NCI-H1436 (cell line): Measurements from ENCODE around the gene PTGER1.

Source experiments
- DNase-seq: peaks from one replicate; lab custom pipeline; 2025; lab: John Stamatoyannopoulos, UW

Gene PTGER1

DNA sequence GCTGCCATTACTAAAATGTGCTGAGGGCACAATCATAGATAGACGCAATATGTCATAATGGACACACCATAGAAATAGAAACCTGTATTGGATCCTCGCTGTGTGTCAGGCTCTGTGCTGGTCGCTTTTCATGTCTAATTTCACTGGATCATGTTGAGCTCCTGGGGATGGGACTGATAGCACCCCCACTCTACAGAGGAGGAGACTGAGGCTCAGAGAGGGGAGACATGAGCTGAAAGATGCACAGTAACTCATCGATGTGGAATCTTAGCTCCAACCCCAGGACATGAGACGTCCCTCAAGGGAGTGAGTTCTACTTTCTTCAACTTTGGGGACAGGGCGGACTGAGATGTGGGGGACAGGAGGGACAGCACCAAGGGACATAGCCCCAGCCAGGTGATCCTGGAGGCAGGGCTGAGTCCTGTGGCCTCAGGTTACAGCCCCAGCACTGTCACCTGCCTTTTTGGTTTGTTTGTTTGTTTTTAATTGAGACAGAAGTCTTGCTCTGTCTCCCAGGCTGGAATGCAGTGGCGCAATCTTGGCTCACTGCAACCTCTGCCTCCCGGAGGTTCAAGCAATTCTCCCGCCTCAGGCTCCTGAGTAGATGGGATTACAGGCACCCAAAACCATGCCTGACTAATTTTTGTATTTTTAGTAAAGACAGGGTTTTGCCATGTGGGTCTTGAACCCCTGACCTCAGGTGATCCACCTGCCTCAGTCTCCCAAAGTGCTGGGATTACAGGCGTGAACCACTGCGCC is 27.4 kb upstream of the PTGER1 start:
- DNase-seq: no peak

DNA sequence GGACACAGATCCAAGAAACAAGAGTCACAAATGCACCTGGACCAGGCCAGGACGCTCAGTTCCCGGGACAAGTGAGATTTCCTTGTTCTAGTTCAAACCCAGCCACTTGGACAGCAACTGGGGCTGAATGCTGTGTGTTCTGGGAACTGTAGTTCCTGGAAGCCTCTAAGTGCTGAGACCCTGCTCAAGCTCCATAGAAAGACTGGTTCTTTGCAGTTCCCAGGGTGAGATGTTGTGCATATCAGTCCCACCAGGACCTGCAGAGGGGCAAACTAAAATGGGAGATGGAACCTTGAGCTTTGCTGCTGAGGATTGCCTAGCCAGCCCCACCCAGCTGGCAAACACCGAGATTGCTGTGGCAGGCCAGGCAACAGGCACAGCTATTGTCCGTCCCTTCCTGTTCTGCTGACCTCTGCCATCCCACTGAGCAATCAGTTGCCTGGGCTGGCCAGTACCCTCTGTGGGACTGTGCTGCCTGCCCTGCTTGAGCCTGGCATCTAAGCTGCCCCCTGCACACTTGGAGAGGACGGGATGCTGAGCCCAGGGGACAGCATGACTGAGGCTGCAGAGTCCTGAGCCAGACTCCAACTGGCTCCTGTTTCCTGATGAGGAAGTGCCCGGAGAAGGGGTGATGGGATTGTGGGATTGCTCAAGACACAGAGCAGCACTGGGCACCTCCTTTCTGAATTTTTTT is 22.2 kb upstream of the PTGER1 start:
- no peak for DNase-seq

DNA sequence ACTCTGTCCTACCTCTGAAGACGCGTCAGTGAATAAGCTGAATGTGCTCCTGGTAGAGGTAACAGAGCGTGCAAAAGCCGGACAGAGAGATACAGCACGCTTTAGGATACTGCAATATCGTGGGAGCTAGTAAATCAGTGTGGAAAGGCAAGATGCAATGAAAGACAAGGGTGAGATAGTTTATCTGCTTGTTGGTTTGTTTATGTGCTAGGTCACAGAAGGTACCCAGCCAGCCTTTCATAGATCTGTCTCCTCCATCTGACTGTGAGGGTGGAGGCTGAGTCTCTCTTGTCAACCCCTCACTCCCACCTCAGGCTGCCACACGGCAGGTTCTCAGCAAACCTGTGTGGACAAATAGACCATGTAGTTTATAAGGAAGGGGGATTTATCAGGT is 21.7 kb upstream of the PTGER1 start:
- DNase-seq: no peak

DNA sequence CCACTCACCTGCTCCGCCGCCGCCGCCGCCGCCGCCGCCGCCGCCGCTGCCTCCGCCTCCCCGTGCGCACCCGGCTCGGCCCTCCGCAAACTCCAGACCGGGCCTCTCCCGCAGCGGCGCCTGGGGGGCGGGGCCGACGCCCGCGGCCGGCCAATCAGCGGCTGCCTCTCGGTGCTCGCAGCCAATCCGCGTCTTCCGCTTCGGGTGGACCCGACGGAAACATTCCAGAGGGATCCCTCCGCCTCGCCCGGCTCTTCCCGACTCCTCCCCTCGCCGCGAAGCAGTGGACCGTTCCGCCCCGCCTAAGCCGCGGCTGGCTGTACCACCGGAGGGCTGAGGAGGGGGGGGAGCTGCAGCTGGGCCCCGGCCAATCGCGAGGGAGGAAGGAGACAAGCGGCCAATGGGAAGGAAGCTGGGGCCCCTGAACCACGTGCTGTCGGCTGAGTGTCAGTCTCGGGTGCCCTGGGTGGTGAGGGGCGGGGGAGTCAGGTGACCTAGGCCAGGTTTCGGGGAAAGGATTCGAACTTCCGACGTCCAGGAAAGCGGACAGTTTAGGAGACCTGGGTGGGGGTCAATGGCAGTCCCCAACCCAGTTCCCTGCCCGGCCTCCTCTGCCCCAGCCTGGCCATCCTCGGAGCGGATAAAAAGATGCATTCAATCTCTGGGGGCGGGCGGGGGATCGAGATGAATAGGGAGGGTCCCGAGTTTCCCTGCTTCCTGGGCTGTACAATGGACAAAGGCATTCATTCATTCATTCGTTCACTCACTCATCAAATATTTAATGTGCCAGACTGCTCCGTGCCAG is 21.1 kb upstream of the PTGER1 start, which contains the start of gene GIPC1:
TSS of gene GIPC1 (minus strand) at position 99 of the 805 bp plus-strand sequence. CDS start 13,151 bp downstream, outside the sequence.
- peak; percentile 97 for DNase-seq

DNA sequence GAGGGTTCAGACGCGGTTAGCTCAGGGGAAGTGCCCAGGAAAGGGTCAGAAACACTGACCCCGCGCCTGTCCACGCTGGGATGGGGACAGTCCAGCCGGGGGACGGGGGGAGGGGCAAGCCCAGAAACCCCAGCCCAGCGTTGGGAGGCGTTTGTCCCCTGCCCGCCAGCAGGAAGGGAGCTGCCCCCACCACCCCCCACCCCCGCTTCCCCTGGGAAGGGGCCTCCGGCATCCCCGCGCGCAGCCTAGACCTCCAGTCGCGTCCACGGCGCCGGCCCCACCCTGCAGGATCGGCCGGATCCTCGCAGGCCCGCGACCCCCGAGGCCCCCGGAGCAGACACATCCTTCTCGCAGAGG is 20.5 kb upstream of the PTGER1 start:
- no peak for DNase-seq

DNA sequence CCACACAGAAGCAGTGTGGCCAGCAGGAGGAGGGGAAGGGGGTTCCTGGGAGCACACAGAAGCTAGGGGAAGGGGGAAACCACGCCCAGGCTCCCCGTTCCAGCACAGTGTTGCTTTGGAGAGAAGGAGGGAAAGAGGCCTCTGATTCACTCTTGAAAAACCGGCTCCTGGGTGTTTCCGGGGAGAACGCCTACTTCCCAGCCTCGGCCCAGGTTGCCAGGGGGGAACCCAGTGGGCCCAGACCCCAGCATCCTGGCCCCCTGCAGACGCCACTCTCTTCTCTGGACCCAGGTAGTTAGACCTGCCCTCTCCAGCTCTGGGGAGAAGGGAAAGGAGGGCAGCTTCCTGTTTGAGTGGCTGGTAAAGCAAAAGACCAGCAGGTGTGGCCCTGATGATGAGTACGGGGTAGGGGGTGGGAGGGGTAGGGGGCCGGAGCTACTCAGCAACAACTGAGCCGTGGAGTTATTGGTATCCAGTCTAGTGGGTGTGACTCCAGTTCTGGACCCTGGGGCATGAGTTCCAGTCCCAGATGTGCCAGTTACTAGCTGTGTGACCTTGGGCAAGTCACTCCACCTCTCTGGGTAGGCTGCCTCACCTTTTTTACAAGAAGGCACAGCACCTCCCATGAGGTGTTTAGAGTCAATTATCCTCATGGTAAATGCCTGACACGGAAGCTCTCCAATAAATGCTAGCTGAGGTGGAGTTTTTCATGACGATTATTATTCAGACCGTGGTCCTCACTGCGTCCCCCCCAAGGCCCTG is 19.9 kb upstream of the PTGER1 start:
- DNase-seq: no peak

DNA sequence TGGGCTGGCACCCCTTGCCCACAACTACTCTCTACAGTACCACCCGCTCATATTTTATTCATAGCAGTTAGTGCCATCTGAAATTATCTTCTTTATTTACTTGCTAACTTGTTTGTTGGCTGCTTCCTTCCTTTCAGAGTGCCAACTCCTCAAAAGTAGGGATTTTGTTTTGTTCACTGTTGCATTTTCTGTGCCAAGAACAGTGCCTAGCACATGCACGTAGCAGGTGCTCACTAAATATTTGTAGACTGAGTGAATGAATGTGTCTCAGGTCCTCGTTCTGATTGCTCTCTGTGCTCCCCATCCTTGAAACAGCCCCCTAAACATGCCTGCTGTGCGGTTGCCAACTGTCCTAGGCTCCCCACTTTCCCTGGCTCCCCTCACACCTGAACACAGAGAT is 19.3 kb upstream of the PTGER1 start:
- DNase-seq: no peak

DNA sequence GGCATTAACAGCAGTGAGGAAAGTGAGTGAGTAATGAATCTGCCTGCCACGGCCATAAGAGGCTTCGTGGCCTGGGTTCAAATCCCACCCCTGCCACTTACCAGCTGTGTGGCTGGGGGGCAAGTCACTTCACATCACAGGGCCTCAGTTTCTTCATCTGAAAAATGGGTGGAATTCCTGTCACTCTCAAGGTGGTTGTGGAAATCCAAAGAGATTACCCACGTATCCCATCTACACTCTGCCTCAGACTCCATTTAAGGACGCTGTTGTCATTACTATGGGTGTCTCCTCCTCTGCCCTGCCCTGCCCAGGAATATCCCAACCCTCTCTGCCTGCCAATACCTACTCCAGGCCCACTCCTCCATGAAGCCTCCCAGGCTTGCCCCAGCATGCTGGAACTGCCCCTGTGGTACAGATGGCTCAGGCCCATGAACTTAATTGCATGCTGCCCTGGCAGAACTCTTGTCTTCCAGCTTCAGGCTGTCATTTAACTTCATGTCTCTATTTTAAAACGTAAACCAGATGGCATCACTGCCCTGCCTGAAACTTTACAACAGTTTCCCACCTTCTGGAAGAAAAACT is 17.7 kb upstream of the PTGER1 start:
- DNase-seq: no peak

DNA sequence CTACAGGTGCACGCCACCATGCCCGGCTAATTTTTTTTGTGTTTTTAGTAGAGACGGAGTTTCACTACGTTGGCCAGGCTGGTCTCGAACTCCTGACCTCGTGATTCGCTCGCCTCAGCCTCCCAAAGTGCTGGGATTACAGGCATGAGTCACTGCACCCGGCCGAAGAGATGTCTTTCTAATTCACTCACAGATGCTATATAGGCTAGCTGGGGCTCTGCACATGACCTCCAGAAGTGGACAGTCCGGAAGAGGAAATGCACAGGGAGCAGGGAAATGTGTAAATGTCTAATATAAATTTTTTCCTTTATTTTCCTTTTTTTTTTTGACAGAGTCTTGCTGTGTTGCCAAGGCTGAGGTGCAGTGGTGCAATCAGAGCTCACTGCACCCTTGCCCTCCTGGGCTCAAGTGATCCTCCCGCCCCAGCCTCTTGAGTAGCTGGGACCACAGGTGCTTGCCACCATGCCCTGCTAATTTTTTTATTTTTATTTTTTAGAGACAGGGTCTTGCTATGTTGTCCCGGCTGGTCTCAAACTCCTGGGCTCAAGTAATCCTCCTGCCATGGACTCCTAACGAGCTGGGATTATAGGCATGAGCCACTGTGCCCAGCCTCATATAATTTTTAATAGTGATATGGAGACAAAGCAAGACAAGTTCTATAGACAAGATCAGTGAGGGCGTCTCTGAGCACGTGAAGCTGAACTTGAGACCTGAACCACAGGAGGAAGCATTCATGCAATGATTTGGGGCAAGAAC is 12.4 kb upstream of the PTGER1 start:
- no peak for DNase-seq

DNA sequence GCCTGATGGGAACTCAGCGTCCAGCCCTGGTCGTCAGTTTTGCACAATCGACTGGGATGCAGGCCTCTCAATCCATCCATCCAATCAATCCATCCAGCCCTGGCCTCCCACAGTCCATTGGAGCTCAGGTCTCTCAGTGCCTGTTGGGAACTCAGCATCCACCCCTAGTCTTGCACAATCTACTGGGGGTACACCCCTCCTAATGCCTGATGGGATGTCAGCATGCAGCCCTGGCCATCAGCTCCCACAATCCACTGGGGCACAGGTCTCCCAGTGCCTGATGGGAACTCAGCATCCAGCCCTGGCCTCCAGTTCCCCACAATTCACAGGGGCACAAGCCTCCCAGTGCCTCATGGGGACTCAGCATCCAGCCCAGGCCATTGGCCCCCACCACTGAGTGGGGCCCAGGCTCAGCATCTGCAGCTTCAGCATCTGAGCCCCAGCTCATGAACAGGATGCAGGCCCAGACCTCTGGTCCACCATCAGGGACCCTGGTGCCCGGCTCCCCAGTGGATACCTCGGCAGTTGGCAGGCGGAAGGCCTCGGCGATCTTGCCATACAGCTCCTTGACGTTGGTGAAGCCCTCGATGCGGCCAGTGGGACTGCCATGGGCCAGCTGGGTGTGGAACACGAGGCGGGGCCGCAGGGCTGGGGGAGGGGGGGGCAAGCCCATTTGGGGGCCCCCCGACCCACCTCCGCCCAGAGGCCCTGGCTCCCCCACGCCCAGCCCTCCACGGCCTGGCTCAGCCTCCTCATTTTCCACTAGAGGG is 7.2 kb upstream of the PTGER1 start:
- DNase-seq: no peak

DNA sequence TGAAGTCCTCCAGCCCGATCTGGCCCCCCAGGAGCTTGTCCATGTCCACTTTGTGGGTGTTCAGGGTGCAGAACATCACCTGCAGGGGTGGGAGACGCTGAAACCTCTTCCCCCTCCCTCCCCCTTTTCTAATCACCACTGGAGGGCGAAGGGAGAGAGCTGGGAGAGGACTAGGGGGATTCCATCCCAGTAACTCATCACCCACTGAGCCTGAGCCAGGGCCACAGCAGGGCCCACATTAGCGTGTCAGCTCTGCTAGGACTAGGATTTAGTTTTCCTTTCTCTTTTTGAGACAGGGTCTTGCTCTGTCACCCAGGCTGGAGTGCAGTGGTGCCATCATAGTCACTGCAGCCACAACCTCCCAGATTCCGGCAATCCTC is 5.5 kb upstream of the PTGER1 start:
- no peak for DNase-seq

DNA sequence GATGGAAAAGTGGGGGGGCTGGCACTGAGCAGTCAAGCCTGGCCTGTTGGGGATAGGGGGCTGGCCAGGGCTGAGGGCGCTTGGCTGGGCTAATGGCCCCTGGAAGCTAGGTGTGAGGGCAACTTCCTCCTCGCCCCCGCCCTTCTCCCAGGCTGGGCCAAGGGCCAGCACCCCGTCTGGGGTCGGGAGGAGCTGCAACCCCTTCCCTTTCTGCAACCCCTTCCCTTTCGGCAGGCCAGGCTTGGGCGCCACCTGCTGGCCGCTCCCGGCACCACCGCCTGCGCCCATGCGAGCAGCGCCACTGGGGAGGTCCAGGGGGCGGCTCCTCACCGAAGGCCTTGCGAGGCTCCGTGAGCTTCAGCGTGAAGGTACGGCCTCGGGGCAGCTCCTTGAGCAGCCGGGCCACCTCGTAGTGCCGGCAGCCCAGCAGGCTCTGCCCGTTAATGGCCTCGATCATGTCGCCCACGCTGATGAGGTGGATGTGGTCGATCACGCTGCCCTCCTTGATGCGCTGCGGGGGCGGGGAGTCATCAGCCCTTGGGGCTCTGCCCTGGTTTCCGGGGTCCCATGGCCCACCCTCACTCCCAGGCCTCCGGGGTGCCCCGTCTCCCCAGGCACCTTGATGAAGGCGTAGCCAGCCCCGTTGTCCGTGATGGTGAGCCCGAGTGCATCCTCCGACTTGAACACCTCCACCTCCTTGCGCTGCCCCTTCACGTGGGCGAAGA is 5.0 kb upstream of the PTGER1 start:
- DNase-seq: no peak

DNA sequence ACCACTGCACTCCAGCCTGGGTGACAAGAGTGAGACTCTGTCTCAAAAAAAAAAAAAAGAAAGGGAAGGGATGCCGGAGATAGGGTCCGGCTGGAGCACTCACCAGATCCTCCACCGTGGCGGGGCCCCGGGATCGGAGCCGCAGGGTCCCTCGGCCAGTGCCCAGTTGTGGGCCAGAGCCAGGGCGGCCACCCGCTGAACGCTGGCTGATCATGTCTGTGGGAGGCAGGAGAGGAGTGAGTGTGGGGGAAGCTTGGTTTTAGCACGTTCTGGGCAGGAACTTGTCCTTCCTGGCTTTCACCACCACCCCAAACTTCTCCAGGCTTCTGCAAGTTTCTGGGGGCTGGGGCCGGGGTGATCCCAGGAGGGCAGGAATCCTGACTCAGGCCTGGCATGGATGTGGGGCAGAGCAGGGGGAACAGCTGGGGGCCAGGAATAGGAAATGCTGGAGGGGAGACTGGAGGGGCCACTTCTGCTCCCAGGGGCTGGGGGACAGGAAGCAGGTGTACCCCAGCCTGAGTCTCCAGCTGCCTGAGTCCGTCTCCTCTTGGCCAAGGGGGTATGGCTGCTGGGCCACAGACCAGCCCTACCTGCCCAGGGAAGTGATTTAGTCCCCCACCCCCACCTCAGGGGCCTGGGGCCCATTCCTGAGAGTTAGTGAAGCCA is 4.3 kb upstream of the PTGER1 start:
- no peak for DNase-seq

DNA sequence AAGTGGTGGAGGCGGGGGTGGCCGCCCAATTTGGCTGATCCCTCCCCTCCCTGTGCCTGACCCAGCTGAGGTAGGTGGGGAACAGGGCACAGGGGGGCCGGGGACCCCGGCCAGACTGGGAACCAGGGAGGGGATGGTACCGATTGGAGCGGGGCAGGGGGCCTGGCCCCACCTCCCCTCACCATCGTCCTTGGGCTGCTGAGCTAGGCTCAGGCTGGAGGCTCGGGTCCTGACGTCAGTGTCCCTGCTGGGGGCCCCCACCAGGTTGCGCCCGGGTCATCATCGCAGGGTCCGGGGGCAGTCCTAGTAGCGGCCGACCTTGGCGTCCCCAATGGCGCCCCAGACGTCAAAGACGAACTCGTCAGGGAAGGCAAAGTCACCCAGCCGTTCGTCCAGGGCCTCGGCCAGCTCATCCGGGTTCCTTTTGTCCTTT is 3.0 kb upstream of the PTGER1 start:
- DNase-seq: no peak

DNA sequence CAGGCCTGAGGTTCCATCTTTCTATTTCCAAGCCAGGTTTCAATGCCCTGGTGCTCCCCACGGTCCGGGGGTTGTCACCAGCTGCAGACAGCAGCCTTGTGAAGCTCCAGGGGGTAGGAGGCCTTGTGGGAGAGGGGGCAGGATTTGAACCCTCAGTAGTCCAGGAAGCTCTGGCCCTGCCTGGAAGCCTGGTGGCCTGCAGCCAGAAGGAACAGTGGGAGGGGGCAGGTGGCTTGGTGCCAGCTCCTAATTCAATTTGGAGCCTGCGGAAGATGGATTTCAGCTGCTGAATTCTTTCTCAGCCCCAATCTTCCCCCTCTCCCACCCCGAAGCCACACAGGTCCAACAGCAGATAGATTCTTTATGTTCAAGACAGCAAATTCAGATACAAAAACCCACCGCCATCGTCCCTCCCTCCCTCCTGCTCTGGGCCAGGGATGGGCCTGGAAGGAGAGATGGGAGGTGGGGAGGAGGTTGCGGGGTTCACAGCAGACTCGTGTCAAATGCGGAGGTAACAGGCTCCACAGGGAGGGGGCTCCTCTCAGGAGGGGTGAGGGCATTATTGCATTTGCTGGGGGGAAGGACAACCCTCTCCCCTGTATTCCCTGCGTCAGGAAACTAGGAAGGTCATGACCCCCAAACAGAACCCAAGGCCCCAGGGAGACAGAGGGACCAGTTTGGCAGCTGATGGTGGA is 2.4 kb upstream of the PTGER1 start:
- no peak for DNase-seq

DNA sequence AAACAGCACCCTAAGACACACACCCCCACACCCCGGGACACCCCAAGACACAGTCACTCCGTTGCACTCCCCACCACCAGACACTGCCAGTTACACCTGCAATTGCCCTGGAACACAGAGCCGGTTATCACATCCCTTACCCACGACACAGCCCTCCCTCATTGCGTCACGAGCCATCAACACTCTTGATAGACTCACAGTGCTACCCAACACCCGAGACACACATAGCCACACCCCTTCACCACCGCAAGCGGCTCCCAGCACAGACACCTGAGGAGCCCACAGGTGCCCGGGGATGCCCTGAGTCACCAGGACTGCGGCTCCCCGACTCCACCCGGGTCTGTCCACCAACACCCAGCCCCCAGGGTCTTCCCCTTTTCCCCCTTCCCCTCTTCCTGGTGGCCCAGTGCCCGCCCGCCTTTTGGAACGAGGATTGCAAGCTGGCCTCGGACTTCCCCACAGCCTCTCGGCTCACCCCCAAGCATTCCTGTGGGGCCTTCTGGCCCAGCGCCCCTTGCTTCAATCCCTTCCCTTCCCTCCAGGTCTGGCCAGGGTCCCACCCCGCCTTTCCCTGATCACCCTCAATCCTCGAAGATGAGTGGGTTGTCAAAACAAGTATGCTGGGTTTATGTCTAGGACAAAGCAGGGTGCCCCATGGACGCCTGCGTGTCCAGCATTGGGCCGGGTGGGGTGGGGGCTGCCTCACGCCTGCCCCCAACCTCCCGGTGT is 1.7 kb upstream of the PTGER1 start:
- peak; percentile 39 for DNase-seq

DNA sequence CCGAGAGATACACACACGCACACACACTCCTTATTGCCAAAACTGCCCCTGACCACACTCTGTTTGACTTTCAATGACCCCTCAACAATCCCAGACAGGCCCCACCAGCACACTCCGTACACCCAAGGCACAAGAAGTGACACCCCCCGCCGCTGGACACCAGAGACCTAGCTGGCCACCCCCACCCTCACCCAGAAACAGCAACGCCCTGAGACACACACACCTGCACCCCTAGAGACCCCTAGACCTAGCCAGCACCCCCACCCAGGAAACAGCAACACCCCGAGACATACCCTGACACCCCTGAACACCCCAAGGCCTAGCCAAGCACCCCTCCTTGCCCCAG is 1.1 kb upstream of the PTGER1 start:
- DNase-seq: no peak

DNA sequence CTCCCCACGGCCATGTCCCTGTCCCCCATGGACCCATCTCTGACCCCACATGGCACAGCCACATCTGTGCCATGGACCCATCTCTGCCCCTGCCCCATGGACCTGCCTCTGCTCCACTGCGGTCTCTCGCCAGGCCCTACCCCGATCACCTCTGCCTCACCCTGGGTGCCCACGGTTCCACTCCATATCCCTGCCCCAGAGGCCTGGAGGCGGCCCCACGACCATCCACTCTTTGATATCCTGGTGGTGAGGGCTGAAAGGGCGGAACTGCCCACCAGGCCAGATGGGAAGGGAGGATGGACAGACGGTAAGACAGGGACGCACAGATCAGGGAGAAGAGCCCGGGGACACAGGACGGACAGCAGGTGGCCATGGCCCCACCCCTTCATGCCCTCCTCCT is 327 bp downstream of the PTGER1 start:
- DNase-seq: no peak
